Small intestine (tissue), 7 donors: ENCODE data around the gene MAP3K10. TPM values are rescaled to one million over a fixed set of nuclear protein-coding genes. Genes with fewer than 3 reads are reported as not detected.

Source experiments
- DNase-seq, 2 donors: peaks; one replicate each; pipeline versions ENCODE4 v3.0.0 to v3.0.0-alpha.2; 2013
- FAIRE-seq: peaks from 2 replicates; lab custom pipeline; 2012; peaks lifted over from hg19 to GRCh38; lab: Jason Lieb, UNC
- H3K27ac ChIP-seq, 3 donors: one replicate each; pipeline ENCODE4 v1.5.1; 2013; ENCODE audit warnings: low read length in 2 of 3, mild to moderate bottlenecking in 2 of 3, control low read depth in 1 of 3, inconsistent platforms in 1 of 3, low read depth in 1 of 3, moderate library complexity in 1 of 3
- H3K27me3 ChIP-seq, 3 donors: one replicate each; pipeline ENCODE4 v1.6.1; 2013; ENCODE audit warnings: low read length in 3 of 3, inconsistent platforms in 1 of 3; ENCODE audit not compliant: control insufficient read depth in 3 of 3, insufficient read depth in 3 of 3
- H3K36me3 ChIP-seq, 3 donors: one replicate each; pipeline ENCODE4 v1.6.1; 2013; ENCODE audit warnings: low read length in 3 of 3, inconsistent platforms in 1 of 3, low read depth in 1 of 3, mild to moderate bottlenecking in 1 of 3, moderate library complexity in 1 of 3; ENCODE audit not compliant: control insufficient read depth in 3 of 3, insufficient read depth in 2 of 3
- H3K4me1 ChIP-seq, 3 donors: one replicate each; pipeline ENCODE4 v1.6.1; 2013; ENCODE audit warnings: low read length in 2 of 3, inconsistent platforms in 1 of 3, low read depth in 1 of 3, mild to moderate bottlenecking in 1 of 3, moderate library complexity in 1 of 3; ENCODE audit not compliant: control insufficient read depth in 3 of 3, insufficient read depth in 2 of 3
- H3K4me3 ChIP-seq, 3 donors: one replicate each; pipeline ENCODE4 v1.5.1; 2013; ENCODE audit warnings: low read length in 3 of 3, control low read depth in 1 of 3, inconsistent platforms in 1 of 3, low read depth in 1 of 3, mild to moderate bottlenecking in 1 of 3, moderate library complexity in 1 of 3
- H3K9me3 ChIP-seq, 2 donors: one replicate each; pipeline ENCODE4 v1.6.1; 2013; ENCODE audit warnings: low read depth in 1 of 2, low read length in 1 of 2; ENCODE audit not compliant: control insufficient read depth in 2 of 2, insufficient read depth in 1 of 2
- WGBS, 3 donors: extraction: QIAGEN DNeasy Blood & Tissue Kit; methylation state at CpG; one replicate each; pipeline ENCODE4 v1.1.7; 2013; 5-methylcytosine and 5-hydroxymethylcytosine counted together
- polyA plus RNA-seq, 4 donors: library from polyadenylated mRNA; stranded (reverse) in 3 of 4; unstranded in 1 of 4; fragments of 200-250 nt in 3 of 4; fragments of 120-200 nt in 1 of 4; gene quantifications; one replicate each; pipeline versions ENCODE4 v1.2.1 to v1.2.3, GENCODE V29; 2013
- donor health status: healthy with polysubstance abuse.
- donor health status: control.
- donor health status: control.
- donor health status: Bipolar disorder and iron deficiency.
- donor health status: healthy.

Gene MAP3K10
- polyA plus RNA-seq, 4 donors = 5.4 to 9.7 (median 6.9) TPM

GRCh38 chr19:40235238-40236025 lies 44.2 kb downstream of the MAP3K10 start:
- FAIRE-seq = no peak
- 86 to 92% (median 87%) methylated on average over 30 of the region's 30 CpGs for WGBS, 3 donors
- H3K27me3 ChIP-seq = no peaks in the 10 kb centered on the region
- H3K4me1 ChIP-seq = peaks cover 0 to 19% (median 0%) of the 10 kb centered on the region in 3 donors
- no peak overlapping the region for H3K4me3 ChIP-seq
- H3K27ac ChIP-seq = no peak overlapping the region
- DNase-seq = no peak
- H3K9me3 ChIP-seq = no peaks in the 10 kb centered on the region
- peaks cover 7 to 82% (median 26%) of the 10 kb centered on the region in 3 donors for H3K36me3 ChIP-seq

DNA sequence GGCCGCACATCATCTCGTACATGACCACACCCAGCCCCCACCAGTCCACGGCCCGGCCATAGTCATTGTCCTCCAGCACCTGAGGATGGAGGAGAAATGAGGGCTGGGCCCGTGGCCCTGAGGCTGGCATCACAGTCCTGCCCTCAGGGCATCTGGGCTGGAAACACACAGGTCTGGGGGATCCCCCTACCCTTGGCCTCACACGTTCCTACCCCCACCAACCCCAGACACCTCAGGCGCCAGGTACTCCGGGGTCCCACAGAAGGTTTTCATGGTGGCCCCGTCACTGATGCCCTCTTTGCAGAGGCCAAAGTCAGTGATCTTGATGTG lies 44.8 kb downstream of the MAP3K10 start:
- Histone ChIP-seq H3K9me3 (no peaks in the 10 kb centered on the region), H3K27ac (no peak overlapping the region), H3K27me3 (no peaks in the 10 kb centered on the region), H3K36me3 (peaks cover 7 to 87% (median 26%) of the 10 kb centered on the region in 3 donors), H3K4me1 (peaks cover 0 to 17% (median 0%) of the 10 kb centered on the region in 3 donors), H3K4me3 (no peak overlapping the region)
- DNase-seq = no peak
- 89 to 92% (median 91%) methylated on average over 9 of the region's 9 CpGs for WGBS, 3 donors
- FAIRE-seq = no peak

GRCh38 chr19:40236366-40236765 lies 45.1 kb downstream of the MAP3K10 start:
- H3K36me3 ChIP-seq = peaks cover 7 to 90% (median 29%) of the 10 kb centered on the region in 3 donors
- WGBS, 3 donors = 90 to 94% (median 92%) methylated on average over 6 of the region's 6 CpGs

DNA sequence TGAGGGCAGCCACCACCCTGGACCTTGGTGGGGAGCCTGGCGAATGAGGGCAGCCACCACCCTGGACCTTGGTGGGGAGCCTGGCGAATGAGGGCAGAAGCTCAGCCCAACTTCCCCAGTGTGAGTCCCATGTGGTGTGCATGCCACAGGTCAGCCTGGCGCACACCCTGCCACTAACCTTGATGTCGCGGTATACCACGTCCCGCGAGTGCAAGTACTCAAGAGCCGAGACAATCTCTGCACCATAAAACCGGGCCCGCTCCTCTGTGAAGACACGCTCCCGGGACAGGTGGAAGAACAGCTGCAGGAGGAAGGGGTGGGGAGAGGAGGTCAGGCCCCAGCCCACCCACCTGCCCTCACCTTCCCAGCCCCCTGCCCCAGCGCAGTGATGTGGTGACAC lies 46.6 kb downstream of the MAP3K10 start:
- WGBS, 3 donors = 91 to 95% (median 95%) methylated on average over 14 of the region's 14 CpGs
- Histone ChIP-seq H3K27me3 (no peaks in the 10 kb centered on the region), H3K27ac (no peak overlapping the region), H3K9me3 (no peaks in the 10 kb centered on the region), H3K4me1 (no peaks in the 10 kb centered on the region), H3K4me3 (no peak overlapping the region), H3K36me3 (peaks cover 10 to 98% (median 29%) of the 10 kb centered on the region in 3 donors)
- FAIRE-seq (no peak), DNase-seq (no peak)

More at GRCh38 chr19:40236366-40236765, 45.1 kb downstream of the MAP3K10 start:
- Histone ChIP-seq H3K4me1 (peaks cover 0 to 14% (median 0%) of the 10 kb centered on the region in 3 donors), H3K4me3 (no peak overlapping the region), H3K27me3 (no peaks in the 10 kb centered on the region), H3K27ac (no peak overlapping the region), H3K9me3 (no peaks in the 10 kb centered on the region)
- FAIRE-seq (no peak), DNase-seq (no peak)

DNA sequence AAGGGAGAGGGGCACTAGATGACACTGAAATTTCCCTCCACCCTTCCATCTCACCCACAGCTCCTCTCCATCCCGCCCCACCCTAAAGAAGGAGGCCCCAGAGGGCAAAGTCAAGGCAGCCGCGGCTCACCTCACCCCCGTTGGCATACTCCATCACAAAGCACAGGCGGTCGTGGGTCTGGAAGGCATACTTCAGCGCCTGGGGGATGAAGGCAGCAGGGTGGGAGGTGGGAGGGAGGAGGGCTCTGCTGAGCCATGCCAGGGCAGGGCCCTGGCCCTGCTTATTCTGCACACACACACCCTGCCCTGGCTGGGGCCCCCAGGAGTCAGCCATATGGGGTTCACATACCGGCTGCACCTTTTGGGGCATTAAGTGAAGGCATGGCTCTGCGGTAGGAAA lies 47.5 kb downstream of the MAP3K10 start:
- no peak for FAIRE-seq
- DNase-seq = no peak
- Histone ChIP-seq H3K27ac (no peak overlapping the region), H3K4me3 (no peak overlapping the region), H3K27me3 (no peaks in the 10 kb centered on the region), H3K9me3 (no peaks in the 10 kb centered on the region), H3K4me1 (no peaks in the 10 kb centered on the region), H3K36me3 (peaks cover 10 to 92% (median 22%) of the 10 kb centered on the region in 3 donors)
- 71 to 83% (median 76%) methylated on average over 9 of the region's 9 CpGs for WGBS, 3 donors

DNA sequence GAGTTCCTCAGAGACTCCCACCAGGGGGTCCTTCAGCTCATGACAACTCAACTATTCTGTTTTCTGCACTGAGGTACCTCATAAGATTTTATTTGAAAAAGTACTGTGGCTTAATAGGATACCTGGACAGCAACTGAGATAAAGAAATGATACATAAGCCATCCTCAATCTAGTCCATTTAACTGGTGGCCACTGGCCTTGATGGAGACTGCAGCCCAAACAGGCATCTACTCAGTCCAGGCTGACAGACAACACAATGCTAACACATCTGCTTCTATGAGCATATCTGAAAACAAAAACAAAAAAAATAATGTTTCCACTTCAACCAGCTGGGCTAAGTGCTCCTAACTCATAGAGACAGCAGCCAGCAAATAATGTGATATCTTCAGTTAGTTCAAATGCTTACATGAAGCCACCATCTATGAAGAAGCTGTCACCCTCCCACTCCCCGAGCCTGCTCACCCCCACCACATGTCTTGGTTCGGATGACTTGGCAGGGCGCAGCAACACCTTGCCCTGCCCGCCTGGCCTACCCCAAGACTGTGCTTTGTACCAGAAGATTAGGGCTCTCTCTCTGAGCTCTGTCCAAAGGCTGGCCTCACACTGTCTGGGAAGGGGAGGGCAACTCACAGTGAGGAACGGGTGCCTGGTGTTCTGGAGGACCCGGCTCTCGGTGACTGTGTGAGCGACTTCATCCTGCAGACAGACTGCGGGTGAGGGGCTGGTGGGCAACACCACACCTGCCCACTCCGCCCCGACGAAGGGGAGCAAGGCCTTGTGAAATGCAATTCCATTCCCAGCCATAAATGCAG lies 48.4 kb downstream of the MAP3K10 start:
- DNase-seq (no peak), FAIRE-seq (no peak)
- Histone ChIP-seq H3K4me1 (no peaks in the 10 kb centered on the region), H3K36me3 (peaks cover 10 to 88% (median 20%) of the 10 kb centered on the region in 3 donors), H3K9me3 (no peaks in the 10 kb centered on the region), H3K27me3 (no peaks in the 10 kb centered on the region), H3K4me3 (no peak overlapping the region), H3K27ac (no peak overlapping the region)
- 94 to 95% (median 95%) methylated on average over 12 of the region's 12 CpGs for WGBS, 3 donors

GRCh38 chr19:40240332-40240731 lies 49.1 kb downstream of the MAP3K10 start:
- peaks cover 10 to 85% (median 16%) of the 10 kb centered on the region in 3 donors for H3K36me3 ChIP-seq
- no peak overlapping the region for H3K27ac ChIP-seq
- 90 to 97% (median 91%) methylated on average over 6 of the region's 6 CpGs for WGBS, 3 donors
- DNase-seq = no peak
- no peaks in the 10 kb centered on the region for H3K4me1 ChIP-seq
- no peak overlapping the region for H3K4me3 ChIP-seq
- FAIRE-seq = no peak
- H3K9me3 ChIP-seq = no peaks in the 10 kb centered on the region
- no peaks in the 10 kb centered on the region for H3K27me3 ChIP-seq

DNA sequence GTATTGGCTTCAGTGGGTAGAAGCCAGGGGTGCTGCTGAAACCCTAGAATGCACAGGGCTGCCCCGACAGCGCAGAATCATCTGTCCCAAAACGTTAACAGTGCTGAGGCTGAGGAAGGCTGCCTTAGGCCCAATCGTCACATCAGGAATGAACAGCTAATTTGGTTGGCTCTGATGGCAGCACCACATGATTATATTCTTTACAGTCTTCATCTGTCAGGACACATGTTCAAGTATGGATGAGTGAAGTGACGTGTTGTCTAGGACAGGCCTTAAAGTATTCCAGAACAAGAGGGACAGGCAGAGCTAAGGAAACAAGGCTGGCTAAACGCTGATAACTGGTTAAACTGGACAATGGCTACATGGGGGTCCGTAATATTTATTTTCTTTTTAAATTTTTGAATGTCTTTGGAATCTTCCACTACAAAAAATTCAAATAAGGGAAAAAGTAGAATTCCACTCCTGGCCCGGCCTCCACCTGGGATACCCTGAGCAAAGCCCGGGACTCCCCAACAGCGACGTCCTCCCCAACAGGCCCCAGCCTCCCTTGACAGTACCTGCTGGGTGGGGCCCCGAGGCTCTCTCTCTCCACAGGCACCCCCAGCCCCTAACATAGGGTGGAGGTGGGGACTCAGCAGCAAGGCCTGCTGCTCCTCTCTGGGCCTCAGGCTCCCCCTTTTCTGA lies 50.0 kb downstream of the MAP3K10 start:
- H3K27me3 ChIP-seq = no peaks in the 10 kb centered on the region
- DNase-seq = no peak
- no peak for FAIRE-seq
- 90 to 94% (median 93%) methylated on average over 12 of the region's 12 CpGs for WGBS, 3 donors
- H3K4me1 ChIP-seq = no peaks in the 10 kb centered on the region
- no peak overlapping the region for H3K4me3 ChIP-seq
- H3K27ac ChIP-seq = no peak overlapping the region
- peaks cover 5 to 76% (median 10%) of the 10 kb centered on the region in 3 donors for H3K36me3 ChIP-seq
- H3K9me3 ChIP-seq = no peaks in the 10 kb centered on the region
